Stimulated activated memory B cell treated with anti-CD40 and anti-IgM and Interleukin-4, amounts not matched to agents 10 μg/mL and 1 μg/mL and 100 μg/mL, for 72 hours (primary cell): ENCODE results near the gene TESK2.
A peak's percentile ranks its signal among the peaks of the same experiment; 100 is the strongest.

Experiments used
- ATAC-seq: fragments of 150-1000 bp; cut with Tn5 transposase; 2 replicates; pipeline ENCODE4 v1.10.0; 2021
- H3K27ac Mint-ChIP-seq: one replicate; pipeline ENCODE4 v1.8.0; 2022; ENCODE audit warnings: mild to moderate bottlenecking, mixed read lengths
- H3K27me3 Mint-ChIP-seq: one replicate; pipeline ENCODE4 v1.8.0; 2022; ENCODE audit warnings: mixed read lengths
- H3K36me3 Mint-ChIP-seq: one replicate; pipeline ENCODE4 v1.8.0; 2022; ENCODE audit warnings: mixed read lengths
- H3K4me1 Mint-ChIP-seq: one replicate; pipeline ENCODE4 v1.8.0; 2022; ENCODE audit warnings: mixed read lengths
- H3K4me3 Mint-ChIP-seq: one replicate; pipeline ENCODE4 v1.8.0; 2022; ENCODE audit warnings: mild to moderate bottlenecking, moderate library complexity, mixed read lengths
- H3K9me3 Mint-ChIP-seq: one replicate; pipeline ENCODE4 v1.8.0; 2022; ENCODE audit warnings: mixed read lengths

Gene TESK2

GRCh38 chr1:45356186-45356585 is 134.8 kb downstream of the TESK2 start:
- Mint-ChIP-seq H3K27me3 (no peaks in the 10 kb centered on the region), H3K27ac (peak overlapping the region; percentile 58), H3K4me1 (peaks cover 17% of the 10 kb centered on the region), H3K36me3 (peaks cover 5% of the 10 kb centered on the region), H3K9me3 (no peaks in the 10 kb centered on the region), H3K4me3 (no peak overlapping the region)
- no peak for ATAC-seq

GRCh38 chr1:45355683-45356082 is 135.3 kb downstream of the TESK2 start:
- H3K4me3 Mint-ChIP-seq, result no peak overlapping the region
- H3K27me3 Mint-ChIP-seq, result no peaks in the 10 kb centered on the region
- H3K9me3 Mint-ChIP-seq, result no peaks in the 10 kb centered on the region
- H3K36me3 Mint-ChIP-seq, result peaks cover 5% of the 10 kb centered on the region
- peaks cover 17% of the 10 kb centered on the region for H3K4me1 Mint-ChIP-seq
- peak overlapping the region; percentile 58 for H3K27ac Mint-ChIP-seq
- ATAC-seq, result no peak

GRCh38 chr1:45354838-45355237 is 136.1 kb downstream of the TESK2 start:
- H3K4me1 Mint-ChIP-seq, result peaks cover 12% of the 10 kb centered on the region
- no peak for ATAC-seq
- H3K27me3 Mint-ChIP-seq, result no peaks in the 10 kb centered on the region
- peaks cover 5% of the 10 kb centered on the region for H3K36me3 Mint-ChIP-seq
- H3K9me3 Mint-ChIP-seq, result no peaks in the 10 kb centered on the region
- no peak overlapping the region for H3K27ac Mint-ChIP-seq
- H3K4me3 Mint-ChIP-seq, result no peak overlapping the region

- H3K27ac Mint-ChIP-seq, result no peak overlapping the region
- H3K9me3 Mint-ChIP-seq, result no peaks in the 10 kb centered on the region
- H3K4me3 Mint-ChIP-seq, result no peak overlapping the region
- H3K36me3 Mint-ChIP-seq, result peaks cover 5% of the 10 kb centered on the region
- peaks cover 18% of the 10 kb centered on the region for H3K4me1 Mint-ChIP-seq
- H3K27me3 Mint-ChIP-seq, result no peaks in the 10 kb centered on the region
- ATAC-seq, result no peak
Observed at GRCh38 chr1:45353685-45354084, 137.3 kb downstream of the TESK2 start.

- Mint-ChIP-seq H3K27me3 (no peaks in the 10 kb centered on the region), H3K9me3 (no peaks in the 10 kb centered on the region), H3K36me3 (no peaks in the 10 kb centered on the region), H3K4me1 (peaks cover 17% of the 10 kb centered on the region), H3K27ac (no peak overlapping the region), H3K4me3 (no peak overlapping the region)
- no peak for ATAC-seq
Observed at GRCh38 chr1:45351508-45351907, 139.5 kb downstream of the TESK2 start.

- Mint-ChIP-seq H3K27me3 (no peaks in the 10 kb centered on the region), H3K36me3 (peaks cover 14% of the 10 kb centered on the region), H3K4me1 (peaks cover 7% of the 10 kb centered on the region), H3K4me3 (no peak overlapping the region), H3K27ac (peak overlapping the region; percentile 35), H3K9me3 (no peaks in the 10 kb centered on the region)
- peak; percentile 74 for ATAC-seq
Observed at GRCh38 chr1:45348966-45349677, 141.8 kb downstream of the TESK2 start.

- peak overlapping the region; percentile 35 for H3K27ac Mint-ChIP-seq
Observed at GRCh38 chr1:45348609-45348965, 142.4 kb downstream of the TESK2 start.

GRCh38 chr1:45348020-45348419 is 142.9 kb downstream of the TESK2 start:
- no peaks in the 10 kb centered on the region for H3K9me3 Mint-ChIP-seq

More at GRCh38 chr1:45348609-45348965, 142.4 kb downstream of the TESK2 start:
- Mint-ChIP-seq H3K36me3 (peaks cover 14% of the 10 kb centered on the region), H3K27me3 (no peaks in the 10 kb centered on the region), H3K9me3 (no peaks in the 10 kb centered on the region), H3K4me3 (no peak overlapping the region), H3K4me1 (peaks cover 7% of the 10 kb centered on the region)
- ATAC-seq, result no peak

GRCh38 chr1:45346473-45346872 is 144.5 kb downstream of the TESK2 start:
- H3K36me3 Mint-ChIP-seq, result peaks cover 27% of the 10 kb centered on the region
- H3K4me1 Mint-ChIP-seq, result peaks cover 16% of the 10 kb centered on the region
- H3K27ac Mint-ChIP-seq, result peak overlapping the region; percentile 32
- no peak for ATAC-seq
- H3K27me3 Mint-ChIP-seq, result no peaks in the 10 kb centered on the region
- H3K4me3 Mint-ChIP-seq, result no peak overlapping the region
- no peaks in the 10 kb centered on the region for H3K9me3 Mint-ChIP-seq

More at GRCh38 chr1:45348020-45348419, 142.9 kb downstream of the TESK2 start:
- ATAC-seq, result no peak
- Mint-ChIP-seq H3K4me1 (peaks cover 7% of the 10 kb centered on the region), H3K36me3 (peaks cover 17% of the 10 kb centered on the region), H3K4me3 (no peak overlapping the region), H3K27me3 (no peaks in the 10 kb centered on the region), H3K27ac (peak overlapping the region; percentile 35)

GRCh38 chr1:45345014-45345413 is 145.9 kb downstream of the TESK2 start:
- Mint-ChIP-seq H3K27ac (no peak overlapping the region), H3K4me1 (peaks cover 28% of the 10 kb centered on the region), H3K36me3 (peaks cover 27% of the 10 kb centered on the region), H3K27me3 (no peaks in the 10 kb centered on the region), H3K4me3 (no peak overlapping the region), H3K9me3 (no peaks in the 10 kb centered on the region)
- ATAC-seq, result no peak

- Mint-ChIP-seq H3K4me3 (no peak overlapping the region), H3K27ac (no peak overlapping the region), H3K4me1 (peaks cover 32% of the 10 kb centered on the region), H3K27me3 (no peaks in the 10 kb centered on the region), H3K9me3 (no peaks in the 10 kb centered on the region), H3K36me3 (peaks cover 27% of the 10 kb centered on the region)
- no peak for ATAC-seq
Observed at GRCh38 chr1:45344499-45344898, 146.5 kb downstream of the TESK2 start.

GRCh38 chr1:45340816-45341466 is 150.0 kb downstream of the TESK2 start:
- peak overlapping the region; percentile 95 for H3K4me3 Mint-ChIP-seq
- H3K9me3 Mint-ChIP-seq, result no peaks in the 10 kb centered on the region
- H3K36me3 Mint-ChIP-seq, result peaks cover 36% of the 10 kb centered on the region
- H3K27ac Mint-ChIP-seq, result peak overlapping the region; percentile 97
- ATAC-seq, result no peak
- H3K4me1 Mint-ChIP-seq, result peaks cover 44% of the 10 kb centered on the region
- no peaks in the 10 kb centered on the region for H3K27me3 Mint-ChIP-seq

- peaks cover 48% of the 10 kb centered on the region for H3K4me1 Mint-ChIP-seq
- no peaks in the 10 kb centered on the region for H3K9me3 Mint-ChIP-seq
- H3K27ac Mint-ChIP-seq, result peak within 1 kb of the TSS; percentile 97
- peaks cover 26% of the 10 kb centered on the region for H3K36me3 Mint-ChIP-seq
- peak; percentile 96 for ATAC-seq
- peak within 1 kb of the TSS; percentile 95 for H3K4me3 Mint-ChIP-seq
- H3K27me3 Mint-ChIP-seq, result no peaks in the 10 kb centered on the region
Observed at GRCh38 chr1:45339789-45340558, 151.0 kb downstream of the TESK2 start, which contains the start of the genes MUTYH and TOE1. Gene MUTYH, minus strand, starts transcription at chr1:45340440. Its CDS starts 5,935 bp downstream, at chr1:45334505. Gene TOE1, plus strand, starts transcription at chr1:45340170. Its CDS starts 83 bp downstream, at chr1:45340253.

GRCh38 chr1:45337630-45338325 is 153.2 kb downstream of the TESK2 start:
- H3K4me1 Mint-ChIP-seq, result peaks cover 58% of the 10 kb centered on the region
- no peak overlapping the region for H3K4me3 Mint-ChIP-seq
- peaks cover 27% of the 10 kb centered on the region for H3K36me3 Mint-ChIP-seq
- H3K9me3 Mint-ChIP-seq, result no peaks in the 10 kb centered on the region
- no peaks in the 10 kb centered on the region for H3K27me3 Mint-ChIP-seq
- ATAC-seq, result no peak
- no peak overlapping the region for H3K27ac Mint-ChIP-seq

GRCh38 chr1:45335855-45336324 is 155.1 kb downstream of the TESK2 start:
- H3K4me3 Mint-ChIP-seq, result no peak overlapping the region
- peak overlapping the region; percentile 12 for H3K27ac Mint-ChIP-seq
- H3K4me1 Mint-ChIP-seq, result peaks cover 44% of the 10 kb centered on the region
- peaks cover 19% of the 10 kb centered on the region for H3K36me3 Mint-ChIP-seq
- no peaks in the 10 kb centered on the region for H3K9me3 Mint-ChIP-seq
- no peak for ATAC-seq
- no peaks in the 10 kb centered on the region for H3K27me3 Mint-ChIP-seq
